ENCODE data around the gene XAF1. TPM values are rescaled to one million over a fixed set of nuclear protein-coding genes. Genes with fewer than 3 reads are reported as not detected.
"Not testable (repeated sequence)": the region's sequence is repeated elsewhere in the genome, so short reads cannot be mapped to it uniquely, and the experiment has no call there.

Gene XAF1
- total RNA-seq, 1 donor from 2014 or later, result not detected

DNA sequence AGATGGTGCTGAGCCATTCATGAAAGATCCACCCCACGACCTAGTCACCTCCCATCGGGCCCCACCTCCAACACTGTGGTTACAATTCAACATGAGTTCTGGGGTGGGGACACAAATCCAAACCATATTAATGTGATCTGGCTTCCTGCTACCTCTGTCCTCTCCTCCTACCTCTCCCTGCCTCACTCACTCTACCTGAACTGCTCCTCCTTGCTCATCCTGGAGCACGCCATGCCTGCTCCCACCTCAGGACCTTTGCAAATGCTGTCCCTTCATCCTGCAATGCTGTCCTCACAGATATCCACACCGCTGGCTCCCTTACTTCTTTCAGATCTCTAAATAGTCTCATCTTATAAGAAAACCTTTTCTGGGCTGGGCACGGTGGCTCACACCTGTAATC lies 31.8 kb upstream of the XAF1 start:
- TF ChIP-seq, protein P1, sequence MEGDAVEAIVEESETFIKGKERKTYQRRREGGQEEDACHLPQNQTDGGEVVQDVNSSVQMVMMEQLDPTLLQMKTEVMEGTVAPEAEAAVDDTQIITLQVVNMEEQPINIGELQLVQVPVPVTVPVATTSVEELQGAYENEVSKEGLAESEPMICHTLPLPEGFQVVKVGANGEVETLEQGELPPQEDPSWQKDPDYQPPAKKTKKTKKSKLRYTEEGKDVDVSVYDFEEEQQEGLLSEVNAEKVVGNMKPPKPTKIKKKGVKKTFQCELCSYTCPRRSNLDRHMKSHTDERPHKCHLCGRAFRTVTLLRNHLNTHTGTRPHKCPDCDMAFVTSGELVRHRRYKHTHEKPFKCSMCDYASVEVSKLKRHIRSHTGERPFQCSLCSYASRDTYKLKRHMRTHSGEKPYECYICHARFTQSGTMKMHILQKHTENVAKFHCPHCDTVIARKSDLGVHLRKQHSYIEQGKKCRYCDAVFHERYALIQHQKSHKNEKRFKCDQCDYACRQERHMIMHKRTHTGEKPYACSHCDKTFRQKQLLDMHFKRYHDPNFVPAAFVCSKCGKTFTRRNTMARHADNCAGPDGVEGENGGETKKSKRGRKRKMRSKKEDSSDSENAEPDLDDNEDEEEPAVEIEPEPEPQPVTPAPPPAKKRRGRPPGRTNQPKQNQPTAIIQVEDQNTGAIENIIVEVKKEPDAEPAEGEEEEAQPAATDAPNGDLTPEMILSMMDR (IDR thresholded peaks at IDR 0.05; ENCODE audit: unreplicated experiment), result no peak
- Mint-ChIP-seq H3K4me1 (ENCODE audit: low read depth) (no peaks in the 10 kb centered on the region), H3K27ac (no peak overlapping the region), H3K9me3 (ENCODE audit: low read depth) (no peaks in the 10 kb centered on the region), H3K36me3 (ENCODE audit: insufficient read depth) (no peaks in the 10 kb centered on the region), H3K4me3 (ENCODE audit: low read depth) (no peak overlapping the region), H3K27me3 (peaks cover 39% of the 10 kb centered on the region)
- DNase-seq (ENCODE audit: low spot score, unreplicated experiment), result no peak

DNA sequence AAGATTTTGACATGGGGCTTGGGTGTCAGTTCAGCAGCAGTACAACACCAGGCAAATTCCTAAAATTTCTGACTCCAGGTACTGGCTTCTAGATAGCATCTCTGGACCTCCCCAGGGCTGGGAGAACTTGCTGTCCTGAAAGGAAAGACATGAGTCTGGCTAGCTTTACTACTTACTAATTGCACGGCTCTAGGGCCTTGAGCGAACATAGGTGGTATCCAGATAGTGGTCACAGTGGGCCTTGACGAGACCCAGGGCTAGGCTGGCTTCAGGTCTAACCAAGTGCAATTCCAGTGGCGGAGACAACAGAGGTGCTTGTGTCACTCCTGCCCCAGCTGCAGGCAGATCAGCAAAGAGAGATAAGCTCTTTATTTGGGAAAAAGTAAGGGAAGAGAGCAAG lies 26.3 kb upstream of the XAF1 start:
- DNase-seq (ENCODE audit: low spot score, unreplicated experiment), result no peak
- no peaks in the 10 kb centered on the region for H3K9me3 Mint-ChIP-seq (ENCODE audit: low read depth)
- H3K27ac Mint-ChIP-seq, result no peak overlapping the region
- no peak overlapping the region for H3K4me3 Mint-ChIP-seq (ENCODE audit: low read depth)
- H3K36me3 Mint-ChIP-seq (ENCODE audit: insufficient read depth), result no peaks in the 10 kb centered on the region
- TF ChIP-seq, protein P1 (IDR thresholded peaks at IDR 0.05; ENCODE audit: unreplicated experiment), result no peak
- peaks cover 13% of the 10 kb centered on the region for H3K27me3 Mint-ChIP-seq
- no peaks in the 10 kb centered on the region for H3K4me1 Mint-ChIP-seq (ENCODE audit: low read depth)

DNA sequence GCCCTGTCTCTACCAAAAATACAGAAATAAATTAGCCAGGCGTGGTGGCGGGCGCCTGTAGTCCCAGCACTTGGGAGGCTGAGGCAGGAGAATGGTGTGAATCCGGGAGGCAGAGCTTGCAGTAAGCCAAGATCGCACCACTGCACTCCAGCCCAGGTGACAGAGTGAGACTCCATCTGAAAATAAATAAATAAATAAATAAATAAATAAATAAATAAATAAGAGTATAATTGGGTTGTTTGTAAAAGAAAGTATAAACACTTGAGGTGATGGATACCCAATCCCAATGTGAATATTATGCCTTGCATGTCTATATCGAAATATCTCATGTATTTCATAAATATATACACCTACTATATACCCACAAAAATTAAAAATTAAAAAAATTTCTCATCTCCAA lies 9.2 kb upstream of the XAF1 start:
- not testable (repeated sequence) for H3K9me3 Mint-ChIP-seq (ENCODE audit: low read depth); H3K4me3 Mint-ChIP-seq (ENCODE audit: low read depth); H3K36me3 Mint-ChIP-seq (ENCODE audit: insufficient read depth)

GRCh38 chr17:6748617-6749016 lies 7.2 kb upstream of the XAF1 start:
- no peaks in the 10 kb centered on the region for H3K27me3 Mint-ChIP-seq
- no peak overlapping the region for H3K4me3 Mint-ChIP-seq (ENCODE audit: low read depth)

More for the DNA sequence above, 9.2 kb upstream of the XAF1 start:
- not testable (repeated sequence) for H3K4me1 Mint-ChIP-seq (ENCODE audit: low read depth); DNase-seq (ENCODE audit: low spot score, unreplicated experiment); H3K27ac Mint-ChIP-seq; H3K27me3 Mint-ChIP-seq

DNA sequence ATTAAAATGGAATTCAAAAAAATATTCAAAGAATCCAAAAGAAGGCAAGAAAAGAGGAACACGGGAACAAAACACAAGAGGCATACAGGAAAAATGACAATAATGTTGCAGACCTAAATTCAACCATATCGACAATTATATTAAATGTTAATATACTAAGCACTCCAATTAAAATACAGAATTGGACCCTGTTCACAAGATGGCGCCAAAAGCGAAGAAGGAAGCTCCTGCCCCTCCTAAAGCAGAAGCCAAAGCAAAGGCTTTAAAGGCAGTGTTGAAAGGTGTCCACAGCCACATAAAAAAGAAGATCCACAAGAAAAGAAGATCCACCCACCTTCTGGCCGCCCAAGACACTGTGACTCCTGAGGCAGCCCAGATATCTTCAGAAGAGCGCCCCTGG lies 6.3 kb upstream of the XAF1 start:
- TF ChIP-seq, protein P1 (IDR thresholded peaks at IDR 0.05; ENCODE audit: unreplicated experiment), result no peak
- H3K4me3 Mint-ChIP-seq (ENCODE audit: low read depth), result no peak overlapping the region

More at GRCh38 chr17:6748617-6749016, 7.2 kb upstream of the XAF1 start:
- Mint-ChIP-seq H3K9me3 (ENCODE audit: low read depth) (no peaks in the 10 kb centered on the region), H3K4me1 (ENCODE audit: low read depth) (no peaks in the 10 kb centered on the region), H3K36me3 (ENCODE audit: insufficient read depth) (no peaks in the 10 kb centered on the region), H3K27ac (no peak overlapping the region)
- TF ChIP-seq, protein P1 (IDR thresholded peaks at IDR 0.05; ENCODE audit: unreplicated experiment), result no peak
- DNase-seq (ENCODE audit: low spot score, unreplicated experiment), result no peak

DNA sequence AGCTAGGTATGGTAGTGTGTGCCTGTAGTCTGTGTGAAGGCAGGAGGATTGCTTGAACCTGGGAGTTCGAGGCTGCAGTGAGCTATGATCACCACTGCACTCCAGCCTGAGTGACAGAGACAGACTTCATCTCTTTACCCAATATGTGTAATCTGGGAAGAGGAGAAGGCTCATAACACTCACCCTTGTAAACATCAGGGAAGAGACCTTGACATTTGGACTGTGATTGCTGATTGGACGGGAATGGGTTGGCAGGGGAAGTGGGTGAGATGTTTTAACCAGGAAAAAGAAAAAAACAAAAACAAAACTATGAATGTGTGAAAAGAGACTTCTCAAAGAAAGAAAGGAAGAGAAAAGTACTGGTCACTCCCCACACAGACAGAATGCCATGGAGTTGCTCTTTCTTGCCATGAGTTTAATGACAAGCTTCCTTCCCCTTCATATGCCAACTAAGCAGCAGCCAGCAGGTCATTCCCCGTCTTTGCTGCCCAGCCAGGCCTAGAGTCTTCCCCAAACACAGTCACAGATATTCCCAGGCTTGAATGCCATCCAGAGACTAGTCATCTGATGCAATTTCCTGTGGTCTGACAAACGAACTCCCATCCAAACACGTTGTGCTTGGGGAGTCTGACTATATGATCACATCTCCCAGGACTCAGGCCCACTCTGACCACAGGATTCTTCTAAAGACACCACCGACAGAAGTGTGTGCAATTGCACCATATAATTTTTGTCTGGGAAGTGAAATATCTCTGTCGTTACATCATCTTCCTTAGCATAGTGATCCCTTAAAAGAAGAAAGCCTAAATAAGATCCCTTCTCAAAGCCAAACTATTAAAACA lies 3.6 kb upstream of the XAF1 start:
- Mint-ChIP-seq H3K27me3 (peaks cover 14% of the 10 kb centered on the region), H3K4me1 (ENCODE audit: low read depth) (no peaks in the 10 kb centered on the region), H3K9me3 (ENCODE audit: low read depth) (no peaks in the 10 kb centered on the region), H3K27ac (no peak overlapping the region), H3K4me3 (ENCODE audit: low read depth) (no peak overlapping the region), H3K36me3 (ENCODE audit: insufficient read depth) (no peaks in the 10 kb centered on the region)
- no peak for DNase-seq (ENCODE audit: low spot score, unreplicated experiment)
- TF ChIP-seq, protein P1 (IDR thresholded peaks at IDR 0.05; ENCODE audit: unreplicated experiment), result no peak

More for the DNA sequence above, 6.3 kb upstream of the XAF1 start:
- Mint-ChIP-seq H3K4me1 (ENCODE audit: low read depth) (no peaks in the 10 kb centered on the region), H3K9me3 (ENCODE audit: low read depth) (no peaks in the 10 kb centered on the region), H3K27ac (no peak overlapping the region), H3K36me3 (ENCODE audit: insufficient read depth) (no peaks in the 10 kb centered on the region), H3K27me3 (no peaks in the 10 kb centered on the region)
- no peak for DNase-seq (ENCODE audit: low spot score, unreplicated experiment)
